HG02870 (cell line): ENCODE results near the gene ABI1.
"Not testable (repeated sequence)": the region's sequence is repeated elsewhere in the genome, so short reads cannot be mapped to it uniquely, and the experiment has no call there.

Experiments used
- ATAC-seq: cut with Tn5 transposase; IDR thresholded peaks from one replicate; pipeline ENCODE4 v1.9.1; 2021; ENCODE audit warnings: mild to moderate bottlenecking, moderate library complexity; ENCODE audit not compliant: unreplicated experiment

ABI1 gene

DNA sequence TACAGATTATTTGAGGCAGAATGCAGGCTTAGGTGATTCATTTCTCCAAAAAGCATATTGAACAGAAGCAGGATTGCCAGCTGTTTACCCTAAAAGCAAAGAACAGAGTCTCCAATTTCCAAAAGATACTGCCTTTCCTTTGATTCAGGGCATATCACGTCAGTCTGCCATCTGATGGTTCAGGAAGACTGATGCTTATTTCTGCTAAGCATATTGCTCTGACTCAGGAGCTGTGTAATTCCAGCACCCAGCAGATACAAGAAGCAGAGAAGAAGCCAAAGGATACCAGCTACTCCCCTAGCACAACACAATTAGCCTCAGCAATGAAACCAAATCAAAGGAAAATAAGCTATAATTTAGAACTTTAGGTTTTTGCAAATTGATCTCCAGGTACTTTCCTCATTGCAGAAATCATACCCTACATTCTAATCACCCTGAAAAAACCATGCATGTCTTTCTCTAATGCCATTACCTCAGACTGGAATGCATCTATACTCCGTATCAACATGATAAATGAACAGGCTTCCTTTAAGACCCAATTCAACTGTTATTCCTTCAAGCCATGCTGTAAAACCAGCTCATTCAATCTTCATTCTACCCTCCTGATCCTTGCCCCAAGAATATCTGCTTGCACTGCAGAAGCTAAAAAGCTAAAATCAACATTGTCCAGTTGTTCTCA lies 55.1 kb downstream of the ABI1 start:
- ATAC-seq = no peak

DNA sequence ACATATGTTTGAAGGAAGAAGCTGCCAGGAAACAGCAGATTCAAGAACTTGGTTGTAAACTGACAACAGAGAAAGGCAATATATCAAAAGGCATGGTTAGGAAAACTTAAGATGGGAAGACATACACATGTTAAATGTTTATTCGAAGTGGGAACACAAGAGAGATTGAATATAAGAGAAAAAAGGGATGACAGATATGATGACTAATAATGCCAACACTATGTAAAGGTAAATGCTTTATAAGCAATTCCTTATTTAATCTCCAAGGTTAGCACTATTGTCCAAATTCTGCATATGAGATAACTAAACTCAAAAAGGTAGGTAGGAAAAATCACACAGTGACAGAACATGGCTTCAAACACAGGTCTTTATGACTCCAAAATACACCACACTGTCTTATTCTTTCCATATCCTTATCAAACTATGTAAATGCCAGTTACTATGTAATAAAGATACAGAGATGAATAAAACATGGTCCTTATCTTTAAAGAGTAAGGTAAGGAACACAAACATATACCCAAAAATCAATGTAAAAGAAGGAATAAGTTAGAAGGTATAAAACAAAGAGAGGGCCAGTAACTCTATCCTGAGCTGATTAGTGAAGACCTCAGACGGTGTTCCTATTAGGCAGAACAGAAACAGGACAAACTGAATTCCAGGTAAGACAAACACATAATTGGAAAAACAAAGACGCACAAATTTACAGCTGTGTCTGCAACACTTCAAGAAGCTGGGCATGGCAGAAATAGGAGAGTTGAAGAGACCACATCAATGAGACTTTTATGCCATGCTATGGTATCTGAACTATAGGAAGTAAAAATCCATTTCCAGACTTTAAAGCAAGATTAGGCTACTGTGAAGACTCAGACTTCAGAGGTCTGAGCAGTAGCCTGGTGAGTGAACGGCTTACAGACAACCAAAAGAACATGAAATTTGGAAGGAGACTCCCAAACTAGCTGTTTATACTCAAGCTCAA lies 56.1 kb downstream of the ABI1 start:
- no peak for ATAC-seq

DNA sequence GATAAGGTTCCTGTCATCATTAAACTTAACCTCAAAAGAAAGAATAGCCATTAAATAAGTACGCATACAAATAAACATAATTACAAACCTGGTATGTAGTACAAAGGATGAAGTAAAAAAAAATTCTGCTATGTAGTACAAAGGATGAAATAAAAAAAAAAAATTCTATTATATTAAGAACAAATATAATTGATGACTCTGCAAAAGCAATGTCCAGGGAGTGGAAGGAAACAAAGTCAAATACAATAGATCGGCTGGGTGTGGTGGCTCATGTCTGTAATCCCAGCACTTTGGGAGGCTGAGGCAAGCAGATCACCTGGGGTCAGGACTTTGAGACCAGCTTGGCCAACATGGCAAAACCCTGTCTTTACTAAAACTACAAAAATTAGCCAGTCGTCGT lies 56.9 kb downstream of the ABI1 start:
- ATAC-seq = no peak

DNA sequence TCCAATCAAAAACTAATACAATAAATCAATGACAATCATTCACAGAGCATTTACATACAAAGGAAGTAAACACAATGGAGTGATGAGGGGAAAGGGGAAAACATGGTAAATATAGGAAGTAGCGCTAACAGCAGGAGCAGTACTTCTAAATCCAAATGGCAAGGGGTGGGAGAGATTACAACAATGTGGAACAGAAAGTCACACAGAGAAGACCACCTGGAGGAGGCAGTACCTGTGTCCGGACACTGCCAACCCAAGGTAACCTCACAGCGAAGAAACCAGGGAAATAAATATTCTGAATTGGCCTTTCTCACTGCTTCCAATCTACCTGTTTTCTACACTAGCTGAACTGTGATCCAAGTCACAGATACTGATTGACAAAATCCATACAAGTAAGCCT lies 58.2 kb downstream of the ABI1 start:
- no peak for ATAC-seq

DNA sequence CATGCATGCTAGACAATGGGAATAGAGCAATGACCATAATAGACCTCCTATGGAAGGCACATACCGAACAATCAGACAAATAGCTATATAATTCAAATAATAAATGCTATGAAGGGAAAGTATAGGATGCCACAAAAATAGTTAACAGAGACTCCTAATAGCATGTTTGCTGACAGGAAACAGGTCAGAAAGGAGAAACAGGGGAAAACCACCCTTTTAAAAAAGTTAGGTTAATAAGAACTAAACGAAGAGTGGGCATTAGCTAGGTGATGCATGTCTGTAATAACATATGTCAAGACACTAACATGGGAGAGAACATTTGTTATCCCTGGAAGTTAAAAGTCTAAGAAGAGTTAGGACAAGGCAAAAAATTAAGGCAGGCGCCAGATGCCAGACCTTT lies 58.9 kb downstream of the ABI1 start:
- ATAC-seq = no peak

DNA sequence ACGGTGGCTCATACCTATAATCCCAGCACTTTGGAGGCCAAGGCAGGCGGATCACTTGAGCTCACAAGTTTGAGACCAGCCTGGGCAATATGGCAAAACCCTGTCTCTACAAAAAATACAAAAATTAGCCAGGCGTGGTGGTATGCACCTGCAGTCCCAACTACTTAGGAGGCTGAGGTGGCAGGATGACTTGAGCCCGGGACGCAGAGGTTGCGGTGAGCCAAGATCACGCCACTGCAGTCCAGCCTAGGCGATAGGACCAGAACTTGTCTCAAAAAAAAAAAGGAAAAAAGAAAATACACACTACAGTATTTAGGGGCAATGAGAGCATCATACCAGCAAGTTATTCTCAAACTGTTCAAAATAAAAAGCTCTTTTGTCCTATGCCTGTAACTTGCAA lies 59.5 kb downstream of the ABI1 start:
- ATAC-seq = no peak

DNA sequence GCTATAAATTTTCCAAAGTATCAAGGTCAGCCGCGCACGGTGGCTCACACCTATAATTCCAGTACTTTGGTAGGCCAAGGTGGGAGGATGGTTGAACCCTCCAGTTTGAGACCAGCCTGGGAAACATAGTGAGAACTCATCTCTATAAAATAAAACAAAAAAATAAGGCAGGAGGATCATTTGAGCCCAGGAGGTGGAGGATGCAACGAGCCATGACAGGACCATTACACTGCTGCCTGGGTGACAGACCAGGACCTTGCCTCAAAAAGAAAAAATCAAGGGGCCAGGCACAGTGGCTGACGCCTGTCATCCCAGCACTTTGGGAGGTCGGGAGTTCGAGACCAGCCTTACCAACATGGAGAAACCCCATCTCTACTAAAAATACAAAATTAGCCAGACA lies 60.3 kb downstream of the ABI1 start:
- ATAC-seq = no peak

DNA sequence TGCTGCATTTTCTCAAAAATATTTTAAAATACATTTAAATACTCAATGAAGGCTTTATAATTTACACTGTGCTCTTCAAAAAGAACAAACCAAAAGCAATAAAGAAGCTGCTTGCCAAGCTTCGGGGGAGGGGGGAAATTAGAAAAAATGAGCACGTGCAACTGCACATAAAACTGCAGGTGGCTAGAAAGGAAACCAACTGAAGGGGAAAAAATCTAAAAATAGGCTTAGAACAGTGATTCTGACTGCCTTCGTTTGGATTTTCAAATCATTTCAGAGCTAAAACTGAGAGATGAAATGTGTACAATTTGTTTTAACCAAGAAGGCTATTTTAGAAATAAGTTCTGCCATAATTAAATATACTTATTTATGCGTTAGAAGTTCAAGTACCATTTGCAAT lies 61.4 kb downstream of the ABI1 start:
- ATAC-seq = peak; percentile 48

DNA sequence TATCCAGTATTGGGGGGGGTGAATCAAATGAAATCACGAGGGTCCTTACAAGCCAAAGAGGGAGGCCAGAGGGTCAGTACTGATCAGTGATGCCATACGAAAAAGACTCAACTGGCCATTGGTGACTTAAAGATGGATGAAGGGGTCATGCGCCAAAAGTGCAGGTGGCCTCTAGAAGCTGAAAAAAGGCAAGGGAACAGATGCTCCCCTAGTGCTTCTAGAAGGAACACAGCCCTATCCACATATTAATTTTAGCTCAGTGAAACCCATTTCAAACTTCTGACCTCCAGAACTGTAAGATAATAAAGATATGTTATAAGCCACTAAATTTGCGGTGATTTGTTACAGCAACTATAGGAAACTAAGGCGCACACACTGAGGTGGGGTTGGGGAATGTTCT lies 62.5 kb downstream of the ABI1 start:
- ATAC-seq = no peak

DNA sequence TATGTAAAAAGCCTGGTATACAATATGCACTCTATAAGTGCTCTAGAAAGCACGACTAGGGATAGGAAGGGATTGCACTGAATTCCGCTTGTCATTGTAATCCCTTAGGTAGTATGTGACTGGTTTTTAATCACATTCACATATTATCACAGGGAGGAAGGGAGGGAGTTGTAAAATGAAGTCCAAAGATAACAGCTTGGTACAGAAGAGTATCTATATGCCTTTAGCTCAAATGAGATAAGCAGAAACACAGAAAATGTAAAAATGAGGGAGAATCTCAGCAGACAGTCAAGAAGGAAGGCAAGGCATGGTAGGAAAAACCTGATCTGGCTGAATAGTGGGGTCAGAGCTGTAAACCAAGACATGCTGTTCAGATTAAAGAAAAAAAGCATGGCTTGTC lies 63.4 kb downstream of the ABI1 start:
- no peak for ATAC-seq

DNA sequence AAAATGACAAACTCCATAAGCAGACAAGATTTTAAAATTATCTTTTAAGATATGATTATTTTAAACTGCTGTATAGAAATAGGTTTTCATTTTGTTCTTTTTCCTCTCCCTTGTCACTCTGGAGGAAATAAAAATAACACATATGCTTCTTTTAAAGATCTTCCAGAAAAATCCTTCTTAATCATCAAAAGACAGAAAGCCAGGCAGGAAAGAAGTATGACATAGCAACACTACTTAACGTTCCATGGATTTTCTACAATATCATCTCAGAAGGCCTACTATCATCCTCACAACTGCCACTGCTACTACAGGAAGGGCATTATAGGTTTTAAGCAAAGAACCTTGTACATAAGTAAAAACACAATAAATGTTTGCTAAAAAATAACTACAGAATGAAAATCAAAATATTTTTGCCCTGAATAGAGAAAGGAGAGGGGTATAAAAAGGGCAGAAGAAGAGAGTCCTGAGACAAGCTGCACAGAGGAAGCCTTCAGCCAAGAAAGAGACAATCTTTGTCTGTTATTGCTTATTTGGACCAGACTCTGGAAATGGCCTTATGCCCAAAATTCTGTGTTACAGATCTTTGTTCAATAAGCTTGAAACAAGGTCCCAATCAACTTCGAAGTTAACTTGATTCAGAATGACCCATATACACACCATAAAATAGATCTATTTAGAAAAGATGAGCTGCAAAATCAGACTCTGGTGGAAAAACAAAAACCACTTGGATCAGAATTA lies 67.8 kb downstream of the ABI1 start:
- ATAC-seq = no peak

DNA sequence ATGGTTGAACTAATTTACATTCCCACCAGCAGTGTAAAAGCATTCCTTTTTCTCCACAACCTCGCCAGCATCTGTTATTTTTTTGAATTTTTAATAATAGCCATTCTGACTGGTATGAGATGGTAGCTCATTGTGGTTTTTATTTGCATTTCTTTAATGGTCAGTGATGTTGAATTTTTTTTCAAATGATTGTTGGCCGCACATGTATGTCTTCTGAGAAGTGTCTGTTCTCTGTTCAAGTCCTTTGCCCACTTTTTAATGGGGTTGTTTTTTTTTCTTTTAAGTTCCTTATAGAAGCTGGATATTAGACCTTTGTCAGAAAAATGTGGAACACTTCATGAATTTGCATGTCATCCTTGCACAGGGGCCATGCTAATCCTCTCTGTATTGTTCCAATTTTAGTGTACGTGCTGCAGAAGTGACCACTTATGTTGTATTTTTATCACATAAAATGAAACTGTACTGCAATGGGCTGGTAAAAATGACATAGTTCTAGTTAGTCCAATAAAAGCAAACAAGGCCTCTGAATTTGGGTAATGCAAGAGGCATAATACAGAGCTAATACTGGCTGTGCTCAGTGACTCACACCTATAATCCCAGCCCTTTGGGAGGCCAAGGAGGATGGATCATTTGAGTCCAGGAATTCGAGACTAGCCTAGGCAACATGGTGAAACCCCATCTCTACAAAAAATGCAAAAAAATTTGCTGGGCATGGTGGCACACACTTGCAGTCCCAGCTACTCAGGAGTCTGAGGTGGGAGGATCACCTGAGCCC lies 70.3 kb downstream of the ABI1 start:
- no peak for ATAC-seq

DNA sequence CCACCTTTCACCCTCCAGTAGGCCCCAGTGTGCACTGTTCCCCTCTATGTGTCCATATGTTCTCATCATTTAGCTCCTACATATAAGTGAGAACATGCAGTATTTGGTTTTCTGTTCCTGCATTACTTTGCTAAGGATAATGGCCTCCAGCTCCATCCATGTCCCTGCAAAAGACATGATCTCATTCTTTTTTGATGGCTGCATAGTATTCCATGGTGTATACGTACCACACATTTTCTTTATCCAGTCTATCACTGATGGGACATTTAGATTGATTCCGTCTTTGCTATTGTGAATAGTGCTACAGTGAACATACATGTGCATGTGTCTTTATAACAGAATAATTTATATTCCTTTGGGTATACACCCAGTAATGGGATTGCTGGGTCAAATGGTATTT lies 71.0 kb downstream of the ABI1 start:
- not testable (repeated sequence) for ATAC-seq

DNA sequence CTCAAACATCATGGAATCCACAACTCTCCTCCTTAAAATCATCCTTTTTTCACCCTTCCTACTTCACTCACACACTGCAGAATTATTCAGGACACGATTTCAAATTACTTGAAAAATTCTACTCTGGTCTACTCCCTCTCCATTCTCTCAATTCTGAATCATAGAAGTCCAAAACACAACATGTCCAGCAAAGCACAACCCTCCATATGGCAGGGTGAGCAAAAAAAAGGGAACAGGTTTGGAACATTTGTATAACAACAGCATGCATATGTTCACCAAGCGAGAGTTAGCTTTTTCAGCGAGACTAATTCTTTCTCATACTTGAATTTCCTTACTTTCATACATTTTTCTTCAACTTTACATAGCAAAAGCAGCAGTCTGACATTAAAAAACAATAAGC lies 73.4 kb downstream of the ABI1 start:
- no peak for ATAC-seq

DNA sequence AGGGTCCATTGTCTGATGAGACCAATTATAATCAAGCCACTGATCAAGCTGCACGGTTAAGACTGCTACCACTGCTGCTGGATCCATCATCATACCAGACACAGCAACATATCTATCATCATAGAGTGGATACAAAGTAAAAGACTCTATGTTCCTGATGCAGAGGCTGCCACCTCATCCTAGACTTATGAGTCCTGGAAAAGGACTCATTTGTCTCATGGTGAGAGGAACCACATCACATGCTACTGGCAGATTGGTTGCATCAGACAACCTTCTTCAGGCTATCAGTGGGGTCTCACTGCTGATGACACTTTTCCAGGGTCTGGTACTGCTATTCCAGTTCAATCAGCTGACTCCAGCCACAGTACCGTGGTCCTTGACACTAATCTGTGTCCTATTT lies 79.0 kb downstream of the ABI1 start:
- peak; percentile 4 for ATAC-seq

DNA sequence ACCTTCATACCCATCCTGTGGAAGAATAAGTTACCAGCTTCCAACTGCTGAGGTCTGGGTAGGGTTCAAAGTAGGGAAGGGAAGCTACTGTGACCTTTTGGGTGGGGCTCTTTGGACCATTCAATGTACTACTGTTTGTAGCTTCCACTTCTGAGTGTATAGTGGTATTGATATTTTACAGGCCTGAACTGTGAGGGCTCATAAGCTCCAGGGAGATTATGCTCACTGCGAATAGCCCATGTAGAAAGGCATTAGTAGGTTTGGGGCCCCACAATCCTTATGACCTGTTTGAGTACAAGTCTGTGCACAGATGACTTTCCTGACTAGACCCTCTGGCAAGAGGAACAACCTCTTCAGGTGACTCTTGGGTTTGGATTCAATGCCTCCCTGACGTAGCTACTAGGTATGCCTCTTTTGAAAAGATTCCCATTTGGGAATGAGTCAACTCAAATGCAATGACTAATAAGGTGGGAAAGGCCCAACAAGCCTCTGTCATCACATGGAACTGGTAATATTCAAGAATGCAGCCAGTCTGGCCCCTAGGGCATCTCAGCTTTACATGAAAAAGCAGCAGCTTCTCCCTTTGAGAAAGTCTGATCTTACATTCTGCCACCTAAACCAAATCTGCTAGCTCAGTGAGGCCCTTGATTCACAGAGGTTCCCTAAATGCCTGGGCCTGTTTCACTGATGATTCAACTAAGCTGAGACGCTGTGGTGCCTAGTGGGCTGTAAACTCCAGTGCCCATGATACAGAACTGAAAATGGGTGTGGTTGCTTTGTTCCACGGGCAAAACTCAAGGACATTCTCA lies 79.8 kb downstream of the ABI1 start:
- peak; percentile 60 for ATAC-seq

DNA sequence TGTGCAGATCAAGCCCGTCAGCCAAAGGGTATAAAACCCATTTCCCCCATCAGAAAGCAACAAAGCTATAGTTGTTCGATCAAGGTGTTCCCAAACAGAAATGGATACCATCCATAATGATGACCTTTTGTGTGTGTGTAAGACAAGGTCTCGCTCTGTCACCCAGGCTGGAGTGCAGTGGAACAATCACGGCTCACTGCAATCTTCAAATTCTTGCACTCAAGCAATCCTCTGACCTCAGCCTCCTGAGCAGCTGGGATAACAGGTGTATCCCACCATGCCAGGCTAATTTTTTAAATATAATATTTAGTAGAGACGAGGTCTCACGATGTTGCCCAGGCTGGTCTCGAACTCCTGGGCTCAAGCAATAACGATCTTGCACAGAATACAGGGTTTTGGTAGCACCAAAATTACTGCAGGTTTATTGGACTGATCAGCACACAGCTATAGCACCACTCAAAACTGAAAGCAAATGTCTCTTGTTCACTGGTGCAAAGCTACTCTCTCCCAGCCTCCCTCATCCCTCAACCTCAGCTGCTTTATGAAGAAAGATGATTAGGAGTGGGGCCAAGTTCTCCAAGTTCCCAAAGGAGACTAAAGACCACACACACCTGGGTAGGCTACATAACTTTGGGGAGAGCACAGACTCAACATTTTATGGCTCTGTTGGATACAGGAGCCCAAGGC lies 80.5 kb downstream of the ABI1 start:
- peak; percentile 26 for ATAC-seq

DNA sequence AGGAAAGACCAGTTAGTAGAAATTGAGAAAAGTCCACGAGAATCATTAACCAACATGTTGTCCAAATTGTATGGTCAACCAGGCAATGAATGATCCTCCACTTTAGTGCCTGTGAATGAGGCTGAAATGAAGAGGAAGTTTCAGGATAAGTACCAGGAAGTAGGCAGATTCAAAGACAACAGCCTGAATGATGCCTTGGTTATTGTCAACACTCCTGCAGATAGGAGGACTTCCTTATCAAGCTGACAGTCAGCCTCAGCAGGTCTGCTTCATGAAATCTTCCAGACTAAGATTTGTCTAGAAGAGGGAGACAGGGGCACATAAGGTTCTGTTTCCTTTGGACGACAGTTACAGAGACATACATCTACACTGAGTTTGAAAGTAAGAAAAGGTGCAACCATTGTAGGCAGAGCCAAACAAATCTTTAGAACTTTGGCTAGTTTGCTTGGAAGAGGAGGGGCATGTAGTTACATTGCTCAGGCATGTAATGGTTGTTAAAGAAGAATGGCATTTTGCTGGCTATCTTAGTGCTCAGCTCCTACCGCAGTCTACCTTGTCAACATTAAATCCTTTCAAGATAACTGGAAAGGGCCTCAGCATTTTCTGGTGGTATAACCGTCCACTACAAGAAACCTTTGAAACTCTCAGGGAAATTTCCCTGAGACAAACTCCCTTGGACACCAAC lies 81.4 kb downstream of the ABI1 start:
- ATAC-seq = no peak

DNA sequence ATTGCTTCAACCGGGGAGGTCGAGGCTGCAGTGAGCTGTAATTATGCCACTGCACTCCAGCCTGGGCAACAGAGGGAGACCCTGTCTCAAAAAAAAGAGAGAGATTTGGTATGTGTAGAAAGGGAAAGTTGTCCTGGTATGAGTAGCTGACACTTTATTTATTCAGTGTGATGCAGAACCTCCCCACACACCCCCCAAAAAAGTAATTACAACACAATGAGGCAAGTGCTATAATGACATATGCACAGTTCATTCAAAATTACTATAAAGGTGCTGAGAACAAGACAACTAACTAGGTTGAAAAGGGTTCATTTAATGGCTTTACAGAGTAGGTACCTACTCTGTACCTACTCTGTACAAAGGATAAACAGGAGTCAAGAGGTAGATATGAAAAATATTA lies 83.1 kb downstream of the ABI1 start:
- ATAC-seq = no peak
